PC-3 (cell line): Measurements from ENCODE around the gene MDGA2.

Experiments used
- CTCF ChIP-seq: fragments of 300-600 bp; sonication (generic); conservative IDR thresholded peaks from 2 replicates; pipeline ENCODE4 v1.5.1; 2017; ENCODE audit warnings: antibody characterized with exemption, low read depth, mild to moderate bottlenecking, low read length
- EZH2 ChIP-seq: fragments of 300-600 bp; sonication (generic); IDR thresholded peaks from one replicate; pipeline ENCODE4 v1.6.1; 2017; ENCODE audit warnings: antibody characterized with exemption, mild to moderate bottlenecking, low read length; ENCODE audit not compliant: unreplicated experiment

GRCh38 chr14:47715330-47715729 lies 39.9 kb upstream of the MDGA2 start:
- TF ChIP-seq CTCF (no peak), EZH2 (no peak)
